Choroid plexus epithelial cell (primary cell): Measurements from ENCODE around the gene H1-8.

Experiments
- DNase-seq: peaks from one replicate; pipeline ENCODE4 v3.0.0-alpha.2; 2010; ENCODE audit warnings: low read depth
- H3K4me3 ChIP-seq: 2 replicates; pipeline ENCODE4 v1.5.1; 2011; ENCODE audit warnings: low read depth, mild to moderate bottlenecking, control low read depth, low read length, moderate library complexity
- TF ChIP-seq, protein P1 (sequence below): conservative IDR thresholded peaks from 2 replicates; pipeline ENCODE4 v1.5.1; 2011; ENCODE audit warnings: low read depth, mild to moderate bottlenecking, control low read depth, inconsistent platforms, low read length, moderate library complexity

The H1-8 gene

DNA sequence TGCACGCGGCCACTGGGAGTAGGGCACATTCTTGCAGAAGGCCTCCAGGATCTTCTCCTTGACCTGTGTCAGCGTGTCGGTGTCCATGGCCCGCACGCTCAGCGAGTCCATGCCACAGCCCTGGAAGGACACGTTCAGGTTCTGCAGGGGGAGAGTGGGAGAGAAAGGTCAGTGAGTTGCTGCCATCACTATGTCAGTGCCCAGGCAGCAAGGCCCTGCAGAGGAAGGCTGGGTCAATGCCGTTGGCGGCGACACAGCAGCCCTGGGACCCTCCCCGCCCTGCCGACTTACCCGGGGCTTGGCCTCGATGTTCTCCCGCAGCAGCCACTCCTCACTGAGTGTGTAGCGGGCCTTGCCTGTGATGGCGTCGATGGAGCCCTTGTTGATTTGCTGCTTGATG lies 19.8 kb downstream of the H1-8 start:
- no peak for DNase-seq
- TF ChIP-seq, protein P1, sequence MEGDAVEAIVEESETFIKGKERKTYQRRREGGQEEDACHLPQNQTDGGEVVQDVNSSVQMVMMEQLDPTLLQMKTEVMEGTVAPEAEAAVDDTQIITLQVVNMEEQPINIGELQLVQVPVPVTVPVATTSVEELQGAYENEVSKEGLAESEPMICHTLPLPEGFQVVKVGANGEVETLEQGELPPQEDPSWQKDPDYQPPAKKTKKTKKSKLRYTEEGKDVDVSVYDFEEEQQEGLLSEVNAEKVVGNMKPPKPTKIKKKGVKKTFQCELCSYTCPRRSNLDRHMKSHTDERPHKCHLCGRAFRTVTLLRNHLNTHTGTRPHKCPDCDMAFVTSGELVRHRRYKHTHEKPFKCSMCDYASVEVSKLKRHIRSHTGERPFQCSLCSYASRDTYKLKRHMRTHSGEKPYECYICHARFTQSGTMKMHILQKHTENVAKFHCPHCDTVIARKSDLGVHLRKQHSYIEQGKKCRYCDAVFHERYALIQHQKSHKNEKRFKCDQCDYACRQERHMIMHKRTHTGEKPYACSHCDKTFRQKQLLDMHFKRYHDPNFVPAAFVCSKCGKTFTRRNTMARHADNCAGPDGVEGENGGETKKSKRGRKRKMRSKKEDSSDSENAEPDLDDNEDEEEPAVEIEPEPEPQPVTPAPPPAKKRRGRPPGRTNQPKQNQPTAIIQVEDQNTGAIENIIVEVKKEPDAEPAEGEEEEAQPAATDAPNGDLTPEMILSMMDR, result no peak
- H3K4me3 ChIP-seq, result no peak overlapping the region

DNA sequence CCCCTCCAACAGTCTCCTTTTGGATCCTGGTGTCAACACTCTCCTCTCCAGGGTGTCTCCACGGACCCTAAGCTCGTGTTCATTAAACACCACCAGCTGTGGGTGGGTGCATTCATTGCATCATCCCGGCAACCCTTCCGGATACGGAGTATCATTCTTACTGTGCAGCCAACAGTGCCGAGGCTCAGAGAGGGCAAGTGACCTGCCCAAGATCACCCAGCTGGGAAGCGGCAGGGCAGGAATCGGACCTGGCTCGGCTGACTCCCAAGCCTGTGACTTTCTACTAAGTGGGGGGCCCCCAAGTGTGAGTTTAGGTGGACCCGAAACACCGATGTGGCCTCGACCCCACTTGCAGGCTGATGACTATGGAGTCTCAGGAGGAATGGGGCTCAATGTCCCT lies 20.4 kb downstream of the H1-8 start:
- TF ChIP-seq, protein P1, result no peak
- DNase-seq, result no peak

DNA sequence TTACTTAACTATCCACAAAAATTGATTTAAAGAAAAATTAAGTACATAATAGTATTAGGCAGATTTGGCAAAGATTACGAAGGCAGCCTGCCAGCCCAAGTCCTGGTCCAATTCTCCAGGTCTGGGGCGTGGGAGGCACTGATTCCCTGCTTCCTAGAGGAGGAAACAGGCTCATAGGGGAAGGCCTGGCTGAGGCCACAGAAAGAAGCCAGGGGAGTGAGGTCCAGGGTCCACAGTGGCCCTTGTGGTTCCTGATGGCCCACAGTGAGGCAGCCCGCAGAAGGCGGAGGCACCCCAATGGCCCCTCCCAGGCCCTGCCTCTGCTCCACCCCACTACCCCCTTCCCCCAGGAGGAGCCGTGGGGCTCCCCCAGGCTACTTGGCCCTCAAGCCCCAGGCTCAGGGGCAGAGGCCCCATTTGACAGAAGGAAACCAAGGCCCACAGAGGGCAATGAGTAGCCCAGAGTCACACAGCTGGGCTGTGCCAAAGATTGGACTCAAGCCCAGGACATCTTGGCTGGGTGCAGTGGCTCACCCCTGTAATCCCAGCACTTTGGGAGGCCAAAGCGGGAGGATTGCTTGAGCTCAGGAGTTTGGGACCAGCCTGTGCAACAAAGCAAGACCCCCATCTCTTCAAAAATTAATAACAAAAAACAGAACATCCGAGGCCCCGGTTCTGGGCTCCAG lies 21.0 kb downstream of the H1-8 start:
- TF ChIP-seq, protein P1, result no peak
- DNase-seq, result no peak
- no peak overlapping the region for H3K4me3 ChIP-seq

More for the DNA sequence above, 20.4 kb downstream of the H1-8 start:
- no peak overlapping the region for H3K4me3 ChIP-seq

DNA sequence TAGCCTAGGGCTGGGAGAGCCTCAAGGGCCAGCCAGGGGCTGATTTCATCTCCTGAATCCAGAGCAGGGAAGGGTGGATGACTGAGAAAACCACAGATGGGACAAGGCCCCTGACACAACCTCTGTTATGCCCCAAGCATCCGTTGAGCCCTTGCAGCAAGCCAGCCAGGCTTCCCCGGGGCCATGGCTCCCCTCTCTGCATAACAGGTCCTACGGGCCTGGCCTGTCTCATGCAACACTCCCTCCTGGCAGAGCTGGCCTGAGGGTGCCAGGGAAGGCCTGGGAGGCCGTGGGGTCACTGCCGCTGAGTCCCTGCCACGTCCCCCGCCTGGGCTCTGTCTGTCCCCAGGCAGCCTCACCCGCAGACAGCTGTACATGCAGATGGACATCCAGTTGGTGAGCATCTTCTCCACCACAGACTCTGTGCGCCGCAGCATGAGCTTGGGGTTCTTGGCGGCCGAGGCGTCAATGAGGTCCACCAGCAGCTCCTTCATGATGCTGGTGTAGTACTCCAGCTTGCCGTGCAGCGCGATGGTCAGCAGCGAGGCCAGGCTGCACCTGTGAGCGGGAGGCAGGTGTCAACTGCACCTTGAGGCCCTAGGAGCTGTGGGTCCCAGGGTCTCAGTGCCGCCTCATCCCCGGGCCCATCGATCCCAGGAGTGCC lies 22.1 kb downstream of the H1-8 start:
- DNase-seq, result no peak
- H3K4me3 ChIP-seq, result no peak overlapping the region
- TF ChIP-seq, protein P1, result no peak

DNA sequence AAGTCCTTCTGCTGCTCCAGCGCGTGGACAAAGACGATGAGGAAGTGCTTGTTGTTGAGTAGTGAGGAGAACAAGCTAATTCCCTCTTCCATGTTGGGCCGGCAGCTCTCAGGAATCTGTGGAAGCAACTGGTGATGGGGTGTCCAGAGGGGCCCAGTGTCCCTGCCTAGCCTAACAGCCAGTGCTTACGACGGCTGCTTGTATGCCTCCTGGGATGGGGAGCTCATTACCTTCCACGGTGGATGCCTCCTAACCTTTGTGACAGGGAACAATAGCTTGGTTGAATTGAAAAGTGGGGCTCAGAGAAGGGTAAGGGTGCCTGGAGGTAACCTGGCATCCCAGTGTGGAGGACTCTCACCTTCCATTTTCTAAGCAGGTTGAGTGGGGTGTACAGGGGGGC lies 22.9 kb downstream of the H1-8 start:
- TF ChIP-seq, protein P1, result no peak
- DNase-seq, result no peak
- no peak overlapping the region for H3K4me3 ChIP-seq

DNA sequence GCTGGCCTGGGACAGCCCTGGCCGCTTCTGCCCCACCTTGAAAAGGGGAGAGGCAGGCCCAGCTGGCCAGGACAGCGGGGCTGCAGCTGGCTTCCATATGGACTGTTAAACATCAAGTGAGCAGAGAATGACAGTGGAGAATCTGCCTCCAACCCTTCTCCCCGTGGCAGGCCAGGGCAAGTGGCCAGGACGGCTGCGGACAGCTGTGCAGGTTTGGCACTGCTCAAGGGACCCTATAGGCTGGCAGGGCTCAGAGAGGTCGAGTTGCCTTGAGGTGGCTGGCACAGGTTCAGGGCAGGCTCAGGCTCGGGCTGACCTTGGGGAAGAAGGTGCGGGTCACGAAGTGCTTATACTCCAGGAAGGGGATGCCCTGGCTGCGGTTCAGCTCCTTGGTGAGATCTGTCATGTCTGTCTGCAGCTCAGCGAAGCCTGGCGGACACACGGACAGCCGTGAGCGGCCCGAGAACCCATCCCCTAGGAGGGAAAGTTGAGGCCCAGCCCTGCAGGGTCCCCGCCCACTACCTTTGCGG lies 24.3 kb downstream of the H1-8 start:
- no peak for DNase-seq
- no peak overlapping the region for H3K4me3 ChIP-seq
- TF ChIP-seq, protein P1, result no peak

DNA sequence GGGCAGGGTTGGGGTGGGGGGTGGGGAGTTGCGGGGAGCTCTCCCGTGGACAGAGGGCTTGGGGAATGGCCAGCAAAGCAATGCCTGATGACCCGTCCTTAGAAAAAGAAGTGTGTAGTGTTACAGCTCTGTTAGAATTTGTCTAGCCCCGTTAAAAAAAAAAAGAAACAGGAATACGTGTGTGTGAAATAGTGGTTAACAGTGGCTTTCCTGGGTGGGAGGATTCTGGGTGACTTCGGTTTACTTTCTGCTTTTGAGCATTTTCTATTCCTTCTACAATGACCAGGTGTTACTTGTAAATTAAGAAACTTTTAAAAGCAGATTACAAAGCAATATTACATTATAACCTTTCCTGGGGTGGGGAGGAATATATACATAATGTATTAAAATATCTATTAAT lies 25.0 kb downstream of the H1-8 start:
- DNase-seq, result no peak
- no peak overlapping the region for H3K4me3 ChIP-seq
- TF ChIP-seq, protein P1, result no peak
